ENCODE measurements around the gene ERG. TPM values are rescaled to one million over a fixed set of nuclear protein-coding genes. Genes with fewer than 3 reads are reported as not detected.

ERG gene
- total RNA-seq, 1 experiment from 2014 or later = not detected

DNA sequence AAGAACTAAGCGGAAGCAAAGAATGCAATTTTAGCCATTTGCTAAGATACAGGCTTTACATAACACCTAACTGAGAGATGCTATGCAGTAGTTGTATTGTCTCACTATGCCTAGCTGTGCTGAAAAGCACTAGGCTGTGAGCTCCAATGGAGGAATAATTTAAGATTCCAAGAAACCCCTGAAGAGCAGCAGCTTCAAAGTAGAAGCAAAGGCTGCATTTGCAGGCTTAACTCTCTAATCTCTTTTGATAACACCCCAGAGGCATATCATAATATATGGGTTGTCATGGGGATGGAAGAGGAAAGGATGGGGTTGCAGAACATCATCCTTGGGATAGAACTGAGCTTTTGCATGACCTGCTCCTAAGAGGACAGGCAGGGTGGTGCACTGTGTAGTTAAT lies 102.0 kb downstream of the ERG start:
- H3K4me3 ChIP-seq (ENCODE audit: low read depth, low read length) = no peak overlapping the region
- TF ChIP-seq, protein P1, sequence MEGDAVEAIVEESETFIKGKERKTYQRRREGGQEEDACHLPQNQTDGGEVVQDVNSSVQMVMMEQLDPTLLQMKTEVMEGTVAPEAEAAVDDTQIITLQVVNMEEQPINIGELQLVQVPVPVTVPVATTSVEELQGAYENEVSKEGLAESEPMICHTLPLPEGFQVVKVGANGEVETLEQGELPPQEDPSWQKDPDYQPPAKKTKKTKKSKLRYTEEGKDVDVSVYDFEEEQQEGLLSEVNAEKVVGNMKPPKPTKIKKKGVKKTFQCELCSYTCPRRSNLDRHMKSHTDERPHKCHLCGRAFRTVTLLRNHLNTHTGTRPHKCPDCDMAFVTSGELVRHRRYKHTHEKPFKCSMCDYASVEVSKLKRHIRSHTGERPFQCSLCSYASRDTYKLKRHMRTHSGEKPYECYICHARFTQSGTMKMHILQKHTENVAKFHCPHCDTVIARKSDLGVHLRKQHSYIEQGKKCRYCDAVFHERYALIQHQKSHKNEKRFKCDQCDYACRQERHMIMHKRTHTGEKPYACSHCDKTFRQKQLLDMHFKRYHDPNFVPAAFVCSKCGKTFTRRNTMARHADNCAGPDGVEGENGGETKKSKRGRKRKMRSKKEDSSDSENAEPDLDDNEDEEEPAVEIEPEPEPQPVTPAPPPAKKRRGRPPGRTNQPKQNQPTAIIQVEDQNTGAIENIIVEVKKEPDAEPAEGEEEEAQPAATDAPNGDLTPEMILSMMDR (IDR thresholded peaks at IDR 0.05; ENCODE audit: insufficient read depth in 1 of 2, low read depth in 1 of 2, low read length in 1 of 2, severe bottlenecking in 1 of 2, unreplicated experiment in 1 of 2) = no peak
- Mint-ChIP-seq H3K4me3 (ENCODE audit: unreplicated experiment) (no peak overlapping the region), H3K27me3 (ENCODE audit: insufficient read depth, unreplicated experiment) (peaks cover 19% of the 10 kb centered on the region), H3K9me3 (ENCODE audit: unreplicated experiment) (no peaks in the 10 kb centered on the region), H3K36me3 (ENCODE audit: insufficient read depth, unreplicated experiment) (no peaks in the 10 kb centered on the region), H3K27ac (ENCODE audit: unreplicated experiment) (no peak overlapping the region), H3K4me1 (ENCODE audit: low read depth, unreplicated experiment) (no peaks in the 10 kb centered on the region)
- H3K9me3 ChIP-seq = no peaks in the 10 kb centered on the region
- no peak for DNase-seq
- no peaks in the 10 kb centered on the region for H3K36me3 ChIP-seq (ENCODE audit: control insufficient read depth, insufficient read depth, low read length)
- intact Hi-C loops (cut with micrococcal nuclease; ENCODE audit: unreplicated experiment) = no loop called here
- BruUV-seq (replicated peaks) = no TSS peak
- H3K4me1 ChIP-seq = no peaks in the 10 kb centered on the region
- ChIA-PET CTCF (no interaction called here), POLR2A (no interaction called here)
- H3K27me3 ChIP-seq (replicated peaks; ENCODE audit: control insufficient read depth, insufficient read depth, low read length) = no peaks in the 10 kb centered on the region

DNA sequence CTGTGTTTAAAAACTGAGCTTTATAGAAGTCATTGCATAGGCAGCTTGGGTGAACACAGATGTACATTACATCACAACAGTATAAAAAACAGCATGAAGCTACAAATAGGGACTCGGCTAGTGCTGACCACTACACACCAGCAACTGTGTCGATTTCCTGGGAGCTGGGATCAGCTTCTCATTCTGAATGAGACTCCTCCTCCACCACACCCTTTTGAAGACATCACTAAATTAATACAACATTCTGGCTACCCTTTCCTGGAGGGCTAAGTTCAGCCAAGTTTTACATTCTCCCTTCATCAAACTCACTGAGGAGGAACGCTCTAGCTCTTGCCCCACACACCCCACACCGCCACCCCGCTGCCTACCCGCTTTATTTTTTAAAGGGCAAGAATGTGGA lies 102.7 kb downstream of the ERG start:
- POLR2A ChIA-PET = no interaction called here
- H3K9me3 ChIP-seq = no peaks in the 10 kb centered on the region
- no peak overlapping the region for H3K4me3 ChIP-seq (ENCODE audit: low read depth, low read length)
- Mint-ChIP-seq H3K27ac (ENCODE audit: unreplicated experiment) (no peak overlapping the region), H3K9me3 (ENCODE audit: unreplicated experiment) (no peaks in the 10 kb centered on the region), H3K4me3 (ENCODE audit: unreplicated experiment) (no peak overlapping the region), H3K4me1 (ENCODE audit: low read depth, unreplicated experiment) (no peaks in the 10 kb centered on the region), H3K27me3 (ENCODE audit: insufficient read depth, unreplicated experiment) (peaks cover 16% of the 10 kb centered on the region), H3K36me3 (ENCODE audit: insufficient read depth, unreplicated experiment) (no peaks in the 10 kb centered on the region)
- CTCF ChIA-PET = no interaction called here
- no peaks in the 10 kb centered on the region for H3K36me3 ChIP-seq (ENCODE audit: control insufficient read depth, insufficient read depth, low read length)
- no peaks in the 10 kb centered on the region for H3K27me3 ChIP-seq (replicated peaks; ENCODE audit: control insufficient read depth, insufficient read depth, low read length)
- intact Hi-C loops (cut with micrococcal nuclease; ENCODE audit: unreplicated experiment) = no loop called here
- no TSS peak for BruUV-seq (replicated peaks)
- no peaks in the 10 kb centered on the region for H3K4me1 ChIP-seq
- TF ChIP-seq, protein P1 (IDR thresholded peaks at IDR 0.05; ENCODE audit: insufficient read depth in 1 of 2, low read depth in 1 of 2, low read length in 1 of 2, severe bottlenecking in 1 of 2, unreplicated experiment in 1 of 2) = no peak
- DNase-seq = no peak

GRCh38 chr21:38392661-38393060 lies 105.6 kb downstream of the ERG start:
- ChIA-PET POLR2A (no interaction called here), CTCF (no interaction called here)
- Histone ChIP-seq H3K4me1 (no peaks in the 10 kb centered on the region), H3K27me3 (replicated peaks; ENCODE audit: control insufficient read depth, insufficient read depth, low read length) (no peaks in the 10 kb centered on the region), H3K9me3 (no peaks in the 10 kb centered on the region), H3K36me3 (ENCODE audit: control insufficient read depth, insufficient read depth, low read length) (no peaks in the 10 kb centered on the region), H3K4me3 (ENCODE audit: low read depth, low read length) (no peak overlapping the region)
- TF ChIP-seq, protein P1 (IDR thresholded peaks at IDR 0.05; ENCODE audit: insufficient read depth in 1 of 2, low read depth in 1 of 2, low read length in 1 of 2, severe bottlenecking in 1 of 2, unreplicated experiment in 1 of 2) = no peak
- BruUV-seq (replicated peaks) = no TSS peak
- H3K27me3 Mint-ChIP-seq (ENCODE audit: insufficient read depth, unreplicated experiment) = peaks cover 16% of the 10 kb centered on the region
- intact Hi-C loops (cut with micrococcal nuclease; ENCODE audit: unreplicated experiment) = no loop called here
- no peak overlapping the region for H3K27ac Mint-ChIP-seq (ENCODE audit: unreplicated experiment)
- no peaks in the 10 kb centered on the region for H3K36me3 Mint-ChIP-seq (ENCODE audit: insufficient read depth, unreplicated experiment)
- no peak for DNase-seq
- H3K4me1 Mint-ChIP-seq (ENCODE audit: low read depth, unreplicated experiment) = no peaks in the 10 kb centered on the region
- H3K4me3 Mint-ChIP-seq (ENCODE audit: unreplicated experiment) = no peak overlapping the region
- H3K9me3 Mint-ChIP-seq (ENCODE audit: unreplicated experiment) = no peaks in the 10 kb centered on the region
